ENCODE data around the gene RBM42.

The RBM42 gene

GRCh38 chr19:35621708-35622107 lies 7.1 kb upstream of the RBM42 start:
- H3K4me3 ChIP-seq (ENCODE audit: low read length): no peak overlapping the region
- no peak for TF ChIP-seq CTCF (conservative IDR thresholded peaks at IDR 0.05; ENCODE audit: low read depth, low read length)
- DNase-seq (ENCODE audit: low read depth): no peak

DNA sequence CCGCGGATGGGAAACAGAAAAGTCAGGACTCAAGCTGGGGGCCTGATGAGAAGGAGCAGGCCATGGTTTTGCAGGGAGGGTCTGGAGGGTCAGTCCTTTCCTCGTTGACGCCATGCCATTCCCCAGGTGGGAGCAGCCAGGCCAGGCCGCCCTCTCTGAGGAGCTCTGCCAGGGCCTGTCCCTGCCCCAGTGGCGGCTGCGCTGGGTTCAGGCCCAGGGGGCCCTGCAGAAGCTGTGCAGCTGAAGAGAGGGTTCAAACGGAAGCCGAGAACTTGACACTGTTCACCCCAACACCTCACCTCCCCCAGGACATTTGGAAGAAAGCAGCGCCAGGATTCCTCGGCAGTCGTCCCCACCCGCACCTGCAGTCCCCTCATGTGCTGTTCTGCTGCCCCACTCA lies 6.1 kb upstream of the RBM42 start:
- DNase-seq (ENCODE audit: low read depth): no peak
- no peak overlapping the region for H3K4me3 ChIP-seq (ENCODE audit: low read length)
- TF ChIP-seq CTCF (conservative IDR thresholded peaks at IDR 0.05; ENCODE audit: low read depth, low read length): no peak

DNA sequence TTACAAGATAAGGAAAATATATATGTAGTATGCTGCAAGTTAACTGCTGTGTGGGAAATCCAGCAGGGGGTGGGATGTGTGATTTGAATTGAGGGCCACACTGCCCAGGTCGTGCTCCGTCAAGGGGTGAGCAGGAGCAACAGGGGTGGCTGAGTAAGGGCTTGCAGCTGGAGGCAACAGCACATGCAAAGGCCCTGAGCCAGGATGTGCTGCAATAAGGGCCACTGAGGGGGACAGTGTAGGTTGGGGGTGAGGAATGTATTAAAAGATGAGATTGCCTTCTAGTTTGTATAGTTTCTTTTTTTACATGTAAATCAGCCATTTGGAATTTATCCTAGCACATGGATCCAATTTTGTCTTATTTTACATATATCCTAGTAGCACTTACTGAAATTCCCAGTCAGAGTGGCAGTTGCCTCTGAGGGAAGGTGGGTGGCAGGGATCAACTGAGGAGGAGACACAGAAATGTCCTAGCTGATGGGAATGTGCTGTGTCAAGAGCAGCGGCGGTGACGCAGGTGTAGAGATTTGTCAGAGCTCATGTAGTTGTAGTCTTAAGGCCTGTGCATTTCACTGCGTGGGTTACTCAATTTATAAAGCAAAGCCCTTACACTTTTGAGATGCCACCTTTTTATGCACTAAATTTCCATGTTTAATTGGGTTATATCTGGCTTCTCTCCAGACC lies 5.4 kb upstream of the RBM42 start:
- TF ChIP-seq CTCF (conservative IDR thresholded peaks at IDR 0.05; ENCODE audit: low read depth, low read length): no peak
- H3K4me3 ChIP-seq (ENCODE audit: low read length): no peak overlapping the region
- no peak for DNase-seq (ENCODE audit: low read depth)

- no peak for TF ChIP-seq CTCF (conservative IDR thresholded peaks at IDR 0.05; ENCODE audit: low read depth, low read length)
- H3K4me3 ChIP-seq (ENCODE audit: low read length): peak overlapping the region; percentile 90
- DNase-seq (ENCODE audit: low read depth): no peak
Observed at GRCh38 chr19:35628264-35628564, 622 bp upstream of the RBM42 start.

GRCh38 chr19:35629332-35629633 lies 447 bp downstream of the RBM42 start:
- DNase-seq (ENCODE audit: low read depth): no peak
- peak overlapping the region; percentile 90 for H3K4me3 ChIP-seq (ENCODE audit: low read length)
- TF ChIP-seq CTCF (conservative IDR thresholded peaks at IDR 0.05; ENCODE audit: low read depth, low read length): no peak

GRCh38 chr19:35633727-35634440 lies 5.0 kb downstream of the RBM42 start:
- H3K4me3 ChIP-seq (ENCODE audit: low read length): no peak overlapping the region
- no peak for TF ChIP-seq CTCF (conservative IDR thresholded peaks at IDR 0.05; ENCODE audit: low read depth, low read length)
- no peak for DNase-seq (ENCODE audit: low read depth)

DNA sequence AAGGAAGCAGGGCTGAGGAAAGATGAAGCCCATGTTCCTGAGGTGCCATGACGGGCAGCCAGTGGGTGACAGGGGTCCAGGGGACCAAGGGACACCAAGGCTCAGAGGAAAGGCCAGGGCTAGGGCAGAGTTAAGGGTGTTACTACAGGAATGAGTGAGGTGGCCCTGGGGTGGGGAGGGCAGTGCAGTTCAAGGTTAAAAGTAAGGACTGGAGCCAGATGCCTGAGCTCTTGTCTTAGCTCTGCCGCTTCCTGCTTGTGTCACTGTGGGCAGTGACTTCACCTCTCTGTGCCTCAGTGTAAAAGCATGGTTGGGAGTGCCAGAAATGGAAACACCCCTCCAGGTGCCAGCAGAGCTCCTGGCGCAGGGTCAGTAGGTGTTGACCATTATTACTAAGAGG lies 7.8 kb downstream of the RBM42 start:
- H3K4me3 ChIP-seq (ENCODE audit: low read length): no peak overlapping the region
- no peak for TF ChIP-seq CTCF (conservative IDR thresholded peaks at IDR 0.05; ENCODE audit: low read depth, low read length)
- DNase-seq (ENCODE audit: low read depth): no peak
